NCI-H2196 (cell line): ENCODE measurements around the gene C22orf31.
"Not testable (repeated sequence)": the region's sequence is repeated elsewhere in the genome, so short reads cannot be mapped to it uniquely, and the experiment has no call there.

Experiments
- DNase-seq: peaks from one replicate; lab custom pipeline; 2025; ENCODE audit not compliant: unreplicated experiment; lab: John Stamatoyannopoulos, UW

C22orf31 gene

DNA sequence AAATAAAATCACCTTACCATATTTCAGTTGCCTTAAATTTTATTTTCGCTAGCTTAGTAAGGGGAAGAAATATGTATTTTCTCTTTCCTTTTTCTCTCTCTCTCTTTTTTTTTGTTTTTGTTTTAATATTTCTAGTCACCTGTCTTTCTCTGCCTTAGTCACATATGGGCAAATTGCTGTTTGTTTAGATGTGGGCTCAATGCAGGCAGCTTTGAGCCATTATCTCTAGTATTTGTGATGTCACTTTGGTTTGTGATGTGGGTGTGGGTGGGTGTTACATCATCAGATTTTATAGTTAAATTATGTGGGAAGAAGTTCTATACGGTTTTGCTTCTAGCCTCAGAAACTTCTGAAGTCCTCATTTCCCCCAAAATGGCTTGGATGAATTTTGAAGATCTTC lies at the start of gene C22orf31:
Gene C22orf31, minus strand, starts transcription at position 59 of the 400 bp plus-strand sequence. Its CDS starts 39 bp downstream, at position 20.
- DNase-seq, result no peak

DNA sequence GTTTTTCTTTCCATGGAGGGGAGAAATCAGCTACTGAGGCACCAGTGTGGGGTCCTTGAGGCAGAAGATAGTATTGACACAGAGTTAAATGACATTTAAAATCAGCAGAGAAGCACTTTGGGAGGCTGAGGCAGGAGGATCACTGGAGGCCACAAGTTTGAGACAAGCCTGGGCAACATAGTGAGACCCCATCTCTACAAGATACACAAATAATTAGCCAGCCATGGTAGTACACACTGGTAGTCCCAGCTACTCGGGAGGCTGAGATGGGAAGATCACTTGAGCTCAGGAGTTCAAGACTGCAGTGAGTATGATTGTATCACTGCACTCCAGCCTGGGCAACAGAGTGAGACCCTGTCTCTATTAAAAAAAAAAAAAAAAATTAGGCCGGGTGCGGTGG lies 49.3 kb upstream of the C22orf31 start:
- no peak for DNase-seq

DNA sequence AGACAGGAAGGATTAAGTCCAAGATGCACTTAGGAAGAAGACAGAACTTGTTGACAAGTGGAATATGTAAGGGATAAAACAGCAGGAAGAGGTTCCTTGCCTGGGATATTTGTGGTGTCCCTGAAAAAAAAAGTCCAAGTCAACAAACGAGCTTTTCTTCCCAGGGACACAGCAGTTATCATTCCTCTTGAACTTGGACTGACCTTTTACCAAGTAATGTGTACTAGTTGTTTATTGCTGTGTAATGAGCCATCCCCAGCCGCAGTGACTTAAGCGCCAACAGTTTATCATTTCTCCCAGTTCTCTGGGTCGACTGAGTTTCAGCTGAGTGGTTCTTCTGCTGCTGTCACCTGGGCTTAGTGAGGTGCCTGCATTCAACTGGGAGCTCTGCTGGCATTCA lies 48.2 kb upstream of the C22orf31 start:
- no peak for DNase-seq

DNA sequence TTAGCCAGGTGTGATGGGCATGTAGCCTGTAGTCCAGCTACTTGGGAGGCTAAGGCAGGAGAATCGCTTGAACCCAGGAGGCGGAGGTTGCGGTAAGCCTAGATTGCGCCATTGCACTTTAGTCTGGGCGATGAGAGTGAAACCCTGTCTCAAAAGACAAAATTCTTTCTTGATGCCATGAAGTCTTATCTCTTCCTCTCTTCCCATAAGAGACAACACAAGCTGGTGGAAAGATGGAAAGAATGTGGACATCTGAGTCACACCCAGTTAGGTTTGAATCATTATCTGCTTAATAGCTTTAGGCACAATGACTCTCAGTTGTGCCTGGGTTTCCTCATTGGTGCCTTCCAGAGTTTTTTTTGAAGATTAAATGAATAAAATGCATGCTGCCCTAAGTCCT lies 46.5 kb upstream of the C22orf31 start:
- DNase-seq, result no peak

DNA sequence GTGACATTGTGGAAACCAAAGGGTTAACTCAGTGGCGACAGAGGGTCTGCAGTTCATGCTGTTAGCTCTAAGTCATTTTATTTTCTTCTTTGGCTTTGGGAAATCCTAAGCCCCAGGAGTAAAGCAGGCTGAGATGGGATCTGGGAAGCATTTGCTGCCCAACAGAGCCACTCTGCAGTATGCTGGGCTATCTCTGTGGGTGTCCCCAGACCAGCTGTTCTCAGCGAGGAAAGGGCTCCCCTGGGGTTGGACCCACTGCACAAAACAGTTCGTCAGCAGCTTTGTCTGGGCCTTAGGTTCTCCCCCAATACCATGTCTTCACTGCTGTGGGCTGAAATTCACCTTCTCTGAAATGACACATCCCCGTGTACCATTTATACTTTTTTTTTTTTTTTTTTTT lies 45.2 kb upstream of the C22orf31 start:
- DNase-seq, result no peak

DNA sequence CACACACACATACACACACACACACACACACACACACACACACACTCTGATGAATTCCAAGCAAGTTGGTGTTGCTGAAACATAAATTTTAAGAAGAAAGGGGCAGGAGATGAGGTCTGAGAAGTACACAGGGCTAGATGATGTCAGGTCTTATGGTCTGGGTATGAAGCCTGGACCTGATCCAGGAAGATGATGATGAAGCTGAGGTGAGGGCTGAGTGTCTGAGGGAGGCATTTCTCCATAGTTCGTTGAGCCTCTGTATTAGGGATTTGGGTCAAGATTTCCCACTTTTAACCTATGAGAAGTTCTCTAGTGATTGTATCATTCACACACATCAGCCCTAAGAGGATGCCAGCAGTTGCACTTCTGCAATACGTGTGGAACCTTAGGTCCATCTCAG lies 43.8 kb upstream of the C22orf31 start:
- DNase-seq, result no peak

DNA sequence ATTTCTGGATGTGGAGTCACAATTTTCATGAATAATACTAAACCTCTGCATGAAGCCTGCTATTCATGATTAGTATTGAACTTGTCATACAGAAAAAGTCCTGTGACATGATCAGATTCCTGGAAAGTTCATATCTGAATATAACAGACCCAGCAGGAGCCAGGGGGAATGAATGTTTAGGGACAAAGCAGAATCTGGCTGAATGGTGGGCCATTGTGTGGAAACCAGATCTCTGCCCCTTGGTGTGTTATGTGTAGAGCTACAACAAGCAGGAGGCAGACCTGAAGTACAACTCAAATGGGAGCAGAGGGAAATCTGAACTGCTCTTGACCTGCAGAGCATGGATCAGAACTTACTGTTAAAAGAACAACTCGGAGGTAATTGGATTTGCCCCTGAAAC lies 41.5 kb upstream of the C22orf31 start:
- no peak for DNase-seq

DNA sequence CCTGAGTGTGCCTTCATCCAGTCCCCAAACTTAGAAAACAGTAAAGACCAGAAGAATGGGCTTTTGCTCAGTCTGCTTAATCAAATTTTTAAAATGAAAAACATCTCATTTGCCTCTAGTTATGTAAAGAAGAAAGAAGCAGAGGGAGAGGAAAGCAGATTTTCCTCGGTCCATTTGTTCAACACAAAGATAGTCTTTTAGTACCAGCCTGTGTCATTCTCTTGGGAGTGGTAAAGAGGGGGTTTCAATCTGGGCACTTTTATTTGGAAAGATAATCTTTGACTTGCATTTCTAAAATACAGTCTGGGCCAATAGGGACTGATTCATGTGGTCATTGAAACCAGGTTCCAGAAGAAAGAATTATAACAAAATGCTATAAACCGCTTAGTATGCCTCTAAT lies 40.7 kb upstream of the C22orf31 start:
- DNase-seq, result no peak

DNA sequence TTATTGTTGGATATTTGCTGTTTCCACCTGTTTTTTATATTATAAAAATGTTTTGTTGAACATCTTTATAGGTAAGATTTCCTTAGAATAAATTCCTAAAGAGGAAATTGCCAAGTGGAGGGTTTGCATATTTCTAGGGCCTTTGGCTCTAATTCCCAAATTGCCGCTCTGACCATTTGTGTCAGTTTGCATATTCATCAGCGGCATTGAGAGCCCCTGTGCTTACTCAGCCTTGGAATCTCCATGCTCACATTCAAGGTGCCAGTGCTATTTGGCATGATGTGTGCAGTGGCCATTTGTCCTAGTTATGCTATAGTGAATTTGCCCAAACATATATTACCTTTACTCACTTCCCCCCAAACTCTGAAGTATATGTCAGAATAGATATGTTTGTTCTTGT lies 36.7 kb upstream of the C22orf31 start:
- DNase-seq, result no peak

DNA sequence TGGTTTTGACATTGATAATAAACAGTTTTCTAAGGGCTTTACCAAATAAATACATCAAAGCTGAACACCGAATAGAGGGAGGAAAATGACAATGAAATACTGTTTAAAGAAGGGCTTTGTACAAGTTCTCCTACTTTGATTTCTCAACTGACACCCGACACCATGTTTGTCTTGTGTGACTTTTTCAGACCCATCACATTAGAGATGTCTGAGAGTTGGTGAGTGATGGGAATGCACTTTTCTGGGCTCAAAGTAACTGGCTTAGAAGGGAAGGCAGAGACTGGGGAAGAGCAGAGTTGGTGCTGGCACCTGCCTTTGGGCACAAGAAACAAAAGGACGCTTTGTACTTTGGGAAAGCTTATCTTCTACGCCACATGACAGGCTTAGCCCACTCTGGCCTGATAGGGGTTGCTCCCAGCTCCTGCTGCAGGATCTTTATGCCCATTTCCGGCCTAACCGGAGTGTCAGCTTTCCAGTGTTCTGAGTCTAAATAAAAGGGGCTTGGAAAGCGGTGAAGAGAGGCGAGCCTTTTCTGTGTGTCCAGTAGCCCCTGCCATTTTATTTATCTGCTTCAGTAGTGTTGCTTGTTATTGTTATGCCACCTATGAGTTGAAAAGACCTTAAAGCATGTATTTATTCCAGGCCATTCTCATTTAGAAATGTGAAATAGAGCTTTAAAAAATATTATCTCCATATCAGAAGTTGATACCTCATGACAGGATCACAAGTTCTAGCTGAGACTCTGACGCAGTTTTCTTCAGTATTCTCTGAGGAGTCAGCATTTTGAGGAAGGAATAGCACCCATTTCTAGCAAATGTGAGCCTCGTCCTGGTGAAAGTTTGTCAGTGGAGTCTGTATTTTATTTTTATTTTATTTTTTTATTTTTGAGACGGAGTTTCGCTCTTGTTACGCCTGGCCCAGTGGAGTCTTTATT lies 35.4 kb upstream of the C22orf31 start:
- DNase-seq, result no peak

DNA sequence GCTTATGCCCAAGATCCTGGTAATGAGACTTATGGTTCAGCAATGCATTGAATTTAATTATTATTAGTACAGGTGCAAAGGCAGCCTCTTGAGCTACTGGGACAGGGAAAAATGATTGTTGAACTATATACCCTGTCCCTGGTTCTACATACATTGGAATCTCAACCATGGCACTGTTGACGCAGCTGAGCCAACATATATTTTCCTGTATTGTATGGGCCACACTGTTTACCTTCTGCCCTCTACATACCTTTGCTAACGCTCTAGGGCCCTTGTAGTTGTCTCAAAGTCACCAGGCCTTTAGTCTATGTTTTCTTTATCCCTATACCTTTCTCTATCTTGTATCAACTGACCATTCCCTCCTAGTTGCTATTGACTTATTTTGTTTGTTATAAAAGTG lies 33.8 kb upstream of the C22orf31 start:
- no peak for DNase-seq

DNA sequence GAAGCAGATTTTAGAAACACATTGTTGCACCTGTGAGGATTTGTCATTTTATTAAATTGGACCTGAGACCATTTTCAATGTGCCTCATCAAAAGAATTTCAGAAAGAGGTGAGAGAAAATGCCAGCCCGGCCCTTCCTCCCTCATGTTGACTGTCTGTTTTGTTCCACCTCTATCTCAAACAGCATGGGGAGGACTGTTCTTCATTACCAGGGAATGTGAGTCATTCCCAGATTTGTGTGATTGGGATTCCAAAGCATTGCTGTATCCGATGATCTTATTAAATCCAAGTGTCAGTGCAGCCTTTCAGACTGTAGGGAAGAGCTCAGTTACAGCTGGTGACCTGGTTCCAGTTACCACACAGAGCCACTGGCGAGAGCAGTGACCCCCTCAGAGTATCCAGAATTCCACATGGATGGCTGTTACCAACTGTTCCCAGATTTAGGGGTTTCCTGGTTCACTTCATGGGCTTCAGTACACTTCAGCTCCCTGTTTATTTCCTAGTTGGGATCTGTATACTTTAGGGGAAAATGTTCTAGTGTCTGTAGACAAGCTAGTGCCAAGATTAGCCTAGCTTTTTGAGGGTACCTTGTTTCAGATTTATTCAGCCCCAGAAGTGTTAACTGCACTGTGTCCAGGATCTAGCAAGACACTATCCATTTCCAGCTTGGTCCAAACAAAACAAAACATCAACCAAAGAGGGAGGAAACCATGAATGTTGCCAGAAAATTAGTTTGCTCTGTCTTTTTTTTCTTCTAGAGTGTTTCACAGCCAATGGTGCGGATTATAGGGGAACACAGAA lies 32.1 kb upstream of the C22orf31 start:
- no peak for DNase-seq

DNA sequence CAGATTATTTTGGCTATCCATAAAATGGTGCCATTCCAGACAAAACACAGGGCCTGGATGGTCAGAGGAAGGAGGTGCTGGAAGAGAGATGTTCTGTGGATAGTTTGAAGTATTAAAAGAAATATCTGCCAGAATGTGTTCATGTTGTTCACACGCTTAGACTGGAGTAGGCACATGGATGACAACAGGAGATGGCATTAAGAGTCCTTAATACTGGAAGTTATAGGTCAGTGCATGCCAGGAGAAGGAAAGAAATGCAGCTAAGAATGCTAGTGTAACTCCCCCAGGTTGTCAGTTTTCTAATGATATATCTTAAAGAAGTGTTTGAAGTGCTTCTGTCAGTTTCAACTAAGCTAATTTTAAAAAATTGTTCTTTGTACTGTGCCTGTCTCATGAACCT lies 31.4 kb upstream of the C22orf31 start:
- no peak for DNase-seq

DNA sequence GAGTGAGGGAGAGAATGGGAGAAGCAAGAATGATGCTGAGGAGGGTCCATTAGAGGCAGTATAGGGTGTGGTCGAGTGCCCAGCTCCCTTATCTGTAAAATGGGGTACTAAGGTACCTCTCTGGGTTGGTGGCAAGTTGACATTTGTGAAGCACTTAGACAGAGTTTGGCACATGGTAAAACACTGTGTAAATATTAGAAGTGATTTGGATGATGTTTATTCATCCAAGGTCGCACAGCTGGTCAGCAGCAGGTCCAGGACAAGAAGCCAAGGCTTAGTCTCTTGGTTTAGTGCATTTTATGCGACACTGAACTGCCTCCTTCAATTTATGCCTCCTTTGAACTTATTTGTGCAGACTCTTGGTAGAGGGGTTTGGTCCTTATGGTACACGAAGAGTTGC lies 30.6 kb upstream of the C22orf31 start:
- DNase-seq, result no peak

DNA sequence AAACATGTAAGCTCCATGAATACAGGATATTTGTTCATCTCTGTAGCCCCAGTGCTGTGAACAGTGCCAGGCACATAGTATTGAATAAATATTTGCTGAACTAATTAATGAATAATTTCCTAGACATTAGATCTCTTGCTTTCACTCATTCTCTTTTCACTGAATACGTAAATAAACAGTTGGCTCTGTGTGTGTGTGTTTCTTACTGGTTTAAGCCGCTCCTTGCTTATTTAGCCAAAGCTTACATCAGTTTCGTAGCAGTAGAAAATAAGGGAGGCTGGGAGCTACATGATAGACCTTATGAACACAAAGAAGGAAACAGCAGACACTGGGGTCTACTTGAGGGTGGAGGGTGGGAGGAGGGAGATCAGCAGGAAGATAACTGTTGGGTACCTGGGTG lies 28.4 kb upstream of the C22orf31 start:
- DNase-seq, result peak; percentile 15

DNA sequence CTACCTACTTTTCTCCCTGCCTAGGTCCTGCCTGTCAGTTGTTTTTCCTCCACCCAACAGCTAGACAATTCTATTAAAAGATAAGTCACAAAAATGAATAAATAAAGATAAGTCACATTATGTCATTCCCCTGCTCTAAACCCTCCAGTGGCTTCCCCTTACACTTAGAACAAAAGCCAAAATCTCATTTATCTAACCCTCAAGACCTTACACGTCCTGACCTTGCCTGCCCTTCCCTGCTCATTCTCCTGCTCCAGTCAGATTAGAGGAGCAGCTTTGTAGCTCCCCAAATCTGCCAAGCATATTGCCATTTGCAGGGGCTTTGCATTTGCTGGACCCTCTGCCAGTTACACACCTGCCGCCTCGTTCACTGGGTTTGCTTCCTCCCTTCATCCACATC lies 27.9 kb upstream of the C22orf31 start:
- DNase-seq, result no peak

DNA sequence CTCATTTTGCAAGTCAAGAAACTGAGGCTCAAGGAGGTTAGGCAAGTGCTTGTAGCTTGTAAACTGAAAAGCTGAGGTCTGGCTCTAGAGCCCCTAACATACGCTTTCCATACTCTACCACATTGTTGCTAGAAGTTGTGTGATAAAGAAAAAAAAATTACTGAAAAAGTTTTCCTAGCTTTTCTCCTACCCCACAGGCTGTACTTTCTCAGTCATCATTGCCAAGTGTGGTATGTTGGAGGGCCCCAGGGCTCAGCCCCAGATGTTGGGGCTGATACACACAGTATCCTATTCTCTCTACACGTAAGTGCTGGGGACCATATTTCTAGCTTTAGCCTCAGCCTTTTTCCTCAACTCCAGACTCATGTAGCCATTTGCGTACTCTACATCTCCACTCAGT lies 27.2 kb upstream of the C22orf31 start:
- no peak for DNase-seq

DNA sequence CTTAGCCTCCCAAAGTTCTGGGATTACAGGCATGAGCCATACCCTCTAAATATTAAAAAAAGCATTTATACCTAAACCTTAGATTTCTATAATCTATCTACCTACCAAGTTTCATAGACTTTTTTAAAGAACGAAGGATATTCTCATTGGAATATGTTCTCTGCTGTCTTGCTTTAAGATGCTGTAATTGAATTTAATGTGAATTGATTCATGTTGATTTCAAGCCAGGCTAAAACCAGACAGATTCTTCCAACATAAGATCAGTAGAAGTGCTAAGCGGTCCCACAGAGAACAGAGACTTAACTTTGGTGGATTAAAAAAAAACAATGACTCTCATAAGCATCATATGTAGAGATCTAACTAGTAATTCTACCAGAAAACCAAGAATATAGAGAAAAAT lies 25.4 kb upstream of the C22orf31 start:
- no peak for DNase-seq

DNA sequence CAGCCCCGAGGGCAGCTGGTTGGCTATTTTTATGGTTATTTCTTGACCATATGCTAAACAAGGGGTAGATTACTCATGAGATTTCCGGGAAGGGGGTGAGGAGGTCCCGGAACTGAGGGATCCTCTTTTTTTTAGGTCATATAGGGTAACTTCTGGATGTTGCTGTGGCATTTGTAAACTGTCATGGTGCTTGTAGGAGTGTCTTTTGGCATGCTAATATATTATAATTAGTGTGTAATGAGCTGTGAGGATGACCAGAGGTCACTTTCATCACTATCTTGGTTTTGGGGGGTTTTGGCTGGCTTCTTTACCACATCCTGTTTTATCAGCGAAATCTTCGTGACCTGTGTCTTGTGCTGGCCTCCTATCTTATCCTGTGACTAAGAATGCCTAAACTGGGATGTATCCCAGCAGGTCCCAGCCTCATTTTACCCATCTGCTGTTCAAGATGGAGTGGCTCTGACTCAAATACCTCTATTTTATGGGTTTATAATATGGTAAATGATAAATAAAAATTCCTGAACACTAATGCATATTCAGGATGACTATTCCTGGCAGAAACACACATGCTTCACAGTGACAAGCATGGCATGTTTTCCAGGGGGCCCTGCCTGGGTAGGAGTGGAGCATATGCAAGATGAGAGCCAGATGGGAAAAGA lies 22.4 kb upstream of the C22orf31 start:
- DNase-seq, result no peak

DNA sequence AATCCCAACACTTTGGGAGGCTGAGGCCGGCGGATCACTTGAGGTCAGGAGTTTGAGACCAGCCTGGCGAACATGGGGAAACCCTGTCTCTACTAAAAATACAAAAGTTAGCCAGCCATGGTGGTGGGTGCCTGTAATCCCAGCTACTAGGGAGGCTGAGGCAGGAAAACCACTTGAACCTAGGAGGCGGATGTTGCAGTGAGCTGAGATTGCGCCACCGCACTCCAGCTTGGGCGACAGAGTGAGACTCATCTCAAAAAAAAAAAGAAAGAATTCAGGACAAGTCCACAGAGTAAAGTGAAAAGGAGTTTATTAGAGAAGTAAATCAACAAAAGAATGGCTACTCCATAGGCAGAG lies 21.9 kb upstream of the C22orf31 start:
- DNase-seq, result not testable (repeated sequence)

DNA sequence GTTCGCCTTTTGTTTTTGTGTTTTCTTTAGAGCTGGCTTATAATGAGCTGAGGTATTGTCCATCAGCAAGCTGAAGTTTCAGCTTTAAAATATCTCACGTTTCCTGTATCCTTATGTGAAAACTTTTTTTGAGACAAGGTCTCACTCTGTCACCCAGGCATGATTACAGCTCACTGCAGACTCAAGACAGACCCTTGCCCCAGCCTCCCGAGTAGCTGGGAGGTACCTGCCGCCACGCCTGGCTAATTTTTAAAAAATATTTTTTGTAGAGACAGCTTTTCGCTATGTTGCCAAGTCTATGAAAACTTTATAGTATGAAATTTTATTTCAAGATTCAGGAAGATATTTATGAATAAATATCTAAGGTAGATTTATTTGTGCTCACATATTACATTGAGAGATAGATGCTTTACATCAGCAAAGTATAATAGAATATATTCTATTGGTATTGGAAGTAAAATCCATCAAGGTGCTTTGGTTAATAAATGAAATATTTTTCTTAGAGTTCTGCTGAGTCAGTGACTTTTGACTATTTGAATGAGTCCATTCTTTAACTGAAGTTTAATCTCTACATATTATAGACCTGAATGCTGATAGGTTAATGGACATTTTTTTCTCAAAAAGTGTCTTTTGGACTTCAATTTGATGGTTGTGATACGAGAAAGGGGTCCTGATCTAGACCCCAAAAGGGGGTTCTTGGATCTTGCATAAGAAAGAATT lies 21.4 kb upstream of the C22orf31 start:
- no peak for DNase-seq
